Left colon (tissue), 2 donors: Measurements from ENCODE around the gene CTLA4. TPM values are rescaled to one million over a fixed set of nuclear protein-coding genes. Genes with fewer than 3 reads are reported as not detected.

Experiments used
- ATAC-seq: fragments of 200-7000 bp; cut with Tn5 transposase; one replicate; pipeline ENCODE4 v1.9.1; 2020; ENCODE audit warnings: mild to moderate bottlenecking, moderate library complexity
- DNase-seq, 2 donors: peaks; one replicate each; pipeline ENCODE4 v3.0.0-alpha.2; 2020
- intact Hi-C, 2 donors: fragments of 100-400 bp; cut with DNase I in 1 of 2; cut with micrococcal nuclease in 1 of 2; formaldehyde crosslinking; loops; one replicate each; pipeline versions ENCODE4 v1.11.2 to v1.14.0; 2022; cut with DNase I, micrococcal nuclease
- total RNA-seq, 2 donors: library from RNA; stranded (reverse); fragmentation: NEBNext Ultra II Directional; extraction: Animal tissue kit (Norgen Biotek cat#: 25700); gene quantifications; one replicate each; pipeline ENCODE4 v1.2.1, GENCODE V29; 2021
- donor health status: DM: no; HTN: no; CAD: no.
- donor health status: DM: yes; HTN: yes; CAD: no.

The CTLA4 gene
- total RNA-seq, 2 donors from 2014 or later: 0.39 TPM; not detected in 1

- intact Hi-C loops: no loop called here
- DNase-seq (no peak), ATAC-seq (peak; percentile 49)
Measured at GRCh38 chr2:203913947-203914346, 46.4 kb downstream of the CTLA4 start.

GRCh38 chr2:203914546-203915182 lies 47.1 kb downstream of the CTLA4 start:
- DNase-seq (no peak), ATAC-seq (no peak)
- intact Hi-C loops: no loop called here

- ATAC-seq (no peak), DNase-seq (no peak)
- intact Hi-C loops: no loop called here
Measured at GRCh38 chr2:203915256-203915655, 47.7 kb downstream of the CTLA4 start.

GRCh38 chr2:203916756-203917155 lies 49.2 kb downstream of the CTLA4 start:
- ATAC-seq (no peak), DNase-seq (no peak)
- intact Hi-C loops: no loop called here

GRCh38 chr2:203918264-203918663 lies 50.7 kb downstream of the CTLA4 start:
- intact Hi-C loops: no loop called here
- DNase-seq: no peak

GRCh38 chr2:203918839-203919238 lies 51.3 kb downstream of the CTLA4 start:
- no peak for ATAC-seq
- DNase-seq: no peak
- intact Hi-C loops: no loop called here

More at GRCh38 chr2:203918264-203918663, 50.7 kb downstream of the CTLA4 start:
- no peak for ATAC-seq

Other genes with a start within 250 kb of the CTLA4 start
- 1 to 10 TPM in 1 of 2 donors, under 1 TPM in 1; 0.34 to 1.7 TPM for gene CD28, start 161.1 kb upstream of the CTLA4 start, total RNA-seq
- gene ICOS, start 69.0 kb downstream of the CTLA4 start, total RNA-seq: under 1 TPM; 0.21 to 0.34 TPM